Activated naive CD4-positive, alpha-beta T cell treated with anti-CD3 and anti-CD28 coated beads, Interleukin-2, amount 10 ng/mL, durations not matched to agents 7 days and 5 days (primary cell): ENCODE measurements around the gene MTHFD1L.
A peak's percentile ranks its signal among the peaks of the same experiment; 100 is the strongest.
"Not testable (repeated sequence)": the region's sequence is repeated elsewhere in the genome, so short reads cannot be mapped to it uniquely, and the experiment has no call there.

ENCODE experiments used
- CTCF ChIA-PET: fragments of 350-600 bp; sonication (Branson Sonifier 250); formaldehyde crosslinking; loops from one replicate; lab custom pipeline; 2021; ENCODE audit warnings: antibody characterized with exemption; lab: Charles Lee
- DNase-seq: peaks from one replicate; pipeline ENCODE4 v3.0.0-alpha.2; 2020
- H3K27ac Mint-ChIP-seq: one replicate; pipeline ENCODE4 v1.8.0; 2021; ENCODE audit warnings: mild to moderate bottlenecking, moderate library complexity, mixed read lengths
- H3K27me3 Mint-ChIP-seq: one replicate; pipeline ENCODE4 v1.8.0; 2021; ENCODE audit warnings: mild to moderate bottlenecking, mixed read lengths
- H3K36me3 Mint-ChIP-seq: one replicate; pipeline ENCODE4 v1.8.0; 2021; ENCODE audit warnings: mixed read lengths
- H3K4me1 Mint-ChIP-seq: one replicate; pipeline ENCODE4 v1.8.0; 2021; ENCODE audit warnings: mixed read lengths
- H3K4me3 Mint-ChIP-seq: one replicate; pipeline ENCODE4 v1.8.0; 2021; ENCODE audit warnings: mild to moderate bottlenecking, moderate library complexity, mixed read lengths
- H3K9me3 Mint-ChIP-seq: one replicate; pipeline ENCODE4 v1.8.0; 2021; ENCODE audit warnings: mixed read lengths

The MTHFD1L gene

DNA sequence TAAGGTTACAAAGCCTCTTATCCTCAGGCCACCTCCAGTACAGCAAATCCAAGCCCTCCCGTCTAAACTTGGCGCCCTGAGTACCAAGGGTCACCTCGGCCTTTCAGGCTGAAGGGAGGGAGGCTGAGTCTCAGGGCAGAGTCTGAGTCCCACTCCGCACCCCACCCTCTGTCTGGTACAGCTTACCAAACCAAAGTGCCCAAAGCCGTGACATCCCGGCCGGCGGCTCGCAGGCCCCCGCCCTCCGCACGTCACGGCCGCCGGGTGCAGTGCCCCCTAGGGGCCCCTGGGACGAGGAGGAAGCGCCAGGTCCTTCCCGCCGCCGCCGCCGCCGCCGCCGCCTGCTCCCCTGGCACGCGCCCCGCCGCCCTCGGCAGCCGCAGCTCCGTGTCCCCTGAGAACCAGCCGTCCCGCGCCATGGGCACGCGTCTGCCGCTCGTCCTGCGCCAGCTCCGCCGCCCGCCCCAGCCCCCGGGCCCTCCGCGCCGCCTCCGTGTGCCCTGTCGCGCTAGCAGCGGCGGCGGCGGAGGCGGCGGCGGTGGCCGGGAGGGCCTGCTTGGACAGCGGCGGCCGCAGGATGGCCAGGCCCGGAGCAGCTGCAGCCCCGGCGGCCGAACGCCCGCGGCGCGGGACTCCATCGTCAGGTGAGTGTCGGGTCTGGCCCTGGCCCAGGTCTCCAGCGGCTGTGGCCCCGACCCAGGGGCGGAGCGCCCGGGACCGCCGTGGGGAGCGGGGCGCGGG lies at the start of gene MTHFD1L:
MTHFD1L (plus strand) TSS at position 297 of the 741 bp plus-strand sequence; CDS start at position 418, 121 bp downstream.
- CTCF ChIA-PET: interaction anchor here (0.8 to 1.4 kb wide), 5 partner anchors 9 to 231 kb away, joined by 3 to 5 read pairs (median 3); no protein-coding TSS in a partner anchor
- Mint-ChIP-seq H3K27ac (peak within 1 kb of the TSS; percentile 91), H3K4me1 (peaks cover 36% of the 10 kb centered on the region), H3K36me3 (peaks cover 5% of the 10 kb centered on the region), H3K27me3 (peaks cover 20% of the 10 kb centered on the region), H3K9me3 (no peaks in the 10 kb centered on the region), H3K4me3 (peak within 1 kb of the TSS; percentile 97)
- peak; percentile 83 for DNase-seq

DNA sequence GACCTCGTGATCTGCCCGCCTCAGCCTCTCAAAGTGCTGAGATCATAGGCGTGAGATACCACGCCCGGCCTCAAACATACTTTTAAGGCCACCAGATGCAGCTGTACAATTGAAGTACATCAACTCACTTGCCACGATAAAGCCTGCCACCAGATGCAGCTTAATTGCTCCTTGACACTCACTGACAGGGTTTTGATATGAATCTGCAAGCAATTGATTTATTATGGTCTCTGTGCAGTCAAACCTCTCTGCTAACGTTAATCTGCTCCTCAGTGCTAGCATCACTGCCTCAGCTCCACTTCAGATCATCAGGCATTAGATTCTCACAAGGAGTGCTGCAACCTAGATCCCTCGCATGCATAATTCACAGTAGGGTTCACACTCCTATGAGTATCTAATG lies 48.9 kb upstream of the MTHFD1L start:
- H3K4me3 Mint-ChIP-seq, H3K36me3 Mint-ChIP-seq: not testable (repeated sequence)
- CTCF ChIA-PET: interaction anchor here (0.8 to 4.7 kb wide), 13 partner anchors 9 to 737 kb away, joined by 3 to 74 read pairs (median 5); no protein-coding TSS in a partner anchor

DNA sequence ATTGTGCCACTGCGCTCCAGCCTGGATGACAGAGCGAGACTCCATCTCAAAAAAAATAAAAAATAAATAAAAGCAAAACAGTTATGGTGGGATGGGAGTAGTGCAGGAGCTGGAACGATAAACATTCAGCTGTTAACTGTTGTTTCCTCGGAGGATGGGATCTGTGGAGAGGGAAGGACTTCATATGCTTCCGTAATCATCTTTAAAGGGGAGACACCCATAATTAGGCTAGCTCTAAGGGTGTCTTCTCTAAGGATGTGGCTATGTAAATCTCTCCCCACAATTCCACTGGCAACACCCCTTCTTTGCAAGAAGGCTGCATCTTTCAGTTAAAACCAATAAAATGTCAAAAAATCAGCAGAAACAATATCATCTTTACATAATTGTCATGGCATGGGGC lies 42.6 kb upstream of the MTHFD1L start:
- H3K4me1 Mint-ChIP-seq: no peaks in the 10 kb centered on the region
- H3K27ac Mint-ChIP-seq: no peak overlapping the region
- no peak for DNase-seq
- H3K9me3 Mint-ChIP-seq: no peaks in the 10 kb centered on the region
- H3K4me3 Mint-ChIP-seq: no peak overlapping the region
- H3K27me3 Mint-ChIP-seq: peaks cover under 1% of the 10 kb centered on the region
- H3K36me3 Mint-ChIP-seq: no peaks in the 10 kb centered on the region
- CTCF ChIA-PET: interaction anchor here (1.6 kb wide), 1 partner anchor 405 kb away, joined by 3 read pairs; no protein-coding TSS in a partner anchor

More for the DNA sequence above, 48.9 kb upstream of the MTHFD1L start:
- H3K27me3 Mint-ChIP-seq: peaks cover 23% of the 10 kb centered on the region
- not testable (repeated sequence) for H3K27ac Mint-ChIP-seq, H3K9me3 Mint-ChIP-seq, DNase-seq, H3K4me1 Mint-ChIP-seq

DNA sequence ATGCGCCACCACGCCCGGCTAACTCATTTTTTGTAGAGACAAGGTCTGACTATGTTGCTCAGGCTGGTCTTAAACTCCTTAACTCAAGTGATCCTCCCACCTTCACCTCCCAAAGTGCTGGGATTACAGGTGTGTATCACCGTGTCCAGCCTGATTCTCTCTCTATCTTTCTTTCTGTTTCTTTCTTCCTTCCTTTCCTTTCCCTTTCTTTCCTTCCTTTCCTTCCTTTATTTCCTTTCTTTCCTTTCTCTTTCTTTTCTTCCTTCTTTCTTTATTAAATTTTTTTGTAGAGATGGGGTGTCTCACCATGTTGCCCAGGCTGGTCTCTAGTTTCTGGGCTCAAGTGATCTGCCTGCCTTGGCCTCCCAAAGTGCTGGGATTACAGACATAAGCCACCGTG lies 38.7 kb upstream of the MTHFD1L start:
- no peak overlapping the region for H3K4me3 Mint-ChIP-seq
- DNase-seq: no peak
- H3K27me3 Mint-ChIP-seq: no peaks in the 10 kb centered on the region
- no peak overlapping the region for H3K27ac Mint-ChIP-seq
- H3K36me3 Mint-ChIP-seq: no peaks in the 10 kb centered on the region
- CTCF ChIA-PET: interaction anchor here (1.6 to 2.2 kb wide), 2 partner anchors 9 to 11 kb away, joined by 5 to 14 read pairs; no protein-coding TSS in a partner anchor
- H3K9me3 Mint-ChIP-seq: no peaks in the 10 kb centered on the region
- H3K4me1 Mint-ChIP-seq: no peaks in the 10 kb centered on the region

DNA sequence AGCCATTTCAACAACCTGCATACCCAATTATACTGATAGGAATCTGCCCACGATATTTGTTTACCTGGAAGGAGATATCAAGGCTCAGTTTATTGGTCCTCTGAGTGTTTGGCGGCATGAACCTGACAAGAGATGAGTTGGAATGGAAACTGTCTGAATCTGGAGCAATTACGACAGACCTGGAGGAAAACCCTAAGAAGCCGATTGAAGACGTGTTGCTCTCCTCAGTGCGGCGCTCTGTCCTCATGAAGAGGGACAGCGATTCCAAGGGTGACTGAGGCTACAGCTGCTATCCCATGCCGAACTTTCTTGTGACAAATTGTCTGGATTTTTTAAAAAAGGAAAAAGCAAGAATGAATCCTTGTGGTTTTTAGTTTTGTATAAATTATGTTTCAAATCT lies 37.4 kb upstream of the MTHFD1L start:
- CTCF ChIA-PET, H3K4me3 Mint-ChIP-seq, H3K27me3 Mint-ChIP-seq, H3K27ac Mint-ChIP-seq, H3K4me1 Mint-ChIP-seq, DNase-seq, H3K36me3 Mint-ChIP-seq, H3K9me3 Mint-ChIP-seq: not testable (repeated sequence)

DNA sequence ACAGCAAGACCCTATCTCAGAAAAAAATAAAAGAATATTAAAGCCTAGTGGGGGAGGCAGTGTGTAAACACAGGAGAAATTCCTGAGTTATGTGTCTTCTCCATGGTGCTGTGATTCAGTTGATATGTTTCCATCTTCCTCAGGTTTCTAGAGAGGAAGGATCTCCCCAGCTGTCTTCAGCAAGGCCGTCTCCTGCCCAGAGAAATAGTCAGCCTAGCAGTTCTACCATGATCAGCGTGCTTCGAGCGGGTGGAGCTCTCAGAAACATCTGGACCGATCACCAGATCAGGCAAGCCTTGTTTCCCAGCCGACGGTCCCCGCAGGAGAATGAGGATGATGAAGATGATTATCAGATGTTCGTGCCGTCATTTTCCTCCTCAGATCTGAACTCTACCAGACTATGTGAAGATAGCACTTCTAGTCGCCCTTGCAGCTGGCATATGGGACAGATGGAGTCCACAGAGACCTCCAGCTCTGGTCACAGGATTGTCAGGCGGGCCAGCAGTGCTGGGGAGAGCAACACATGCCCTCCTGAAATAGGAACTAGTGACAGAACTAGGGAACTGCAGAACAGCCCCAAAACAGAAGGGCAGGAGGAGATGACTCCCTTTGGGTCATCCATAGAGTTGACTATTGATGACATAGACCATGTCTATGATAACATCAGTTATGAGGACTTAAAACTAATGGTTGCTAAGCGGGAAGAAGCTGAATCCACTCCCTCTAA lies 34.9 kb upstream of the MTHFD1L start:
- H3K36me3 Mint-ChIP-seq: no peaks in the 10 kb centered on the region
- no peak for DNase-seq
- no peak overlapping the region for H3K27ac Mint-ChIP-seq
- CTCF ChIA-PET: interaction anchor here (0.6 kb wide), 1 partner anchor 643 kb away, joined by 3 read pairs; no protein-coding TSS in a partner anchor
- no peaks in the 10 kb centered on the region for H3K9me3 Mint-ChIP-seq
- H3K27me3 Mint-ChIP-seq: no peaks in the 10 kb centered on the region
- no peak overlapping the region for H3K4me3 Mint-ChIP-seq
- H3K4me1 Mint-ChIP-seq: no peaks in the 10 kb centered on the region

DNA sequence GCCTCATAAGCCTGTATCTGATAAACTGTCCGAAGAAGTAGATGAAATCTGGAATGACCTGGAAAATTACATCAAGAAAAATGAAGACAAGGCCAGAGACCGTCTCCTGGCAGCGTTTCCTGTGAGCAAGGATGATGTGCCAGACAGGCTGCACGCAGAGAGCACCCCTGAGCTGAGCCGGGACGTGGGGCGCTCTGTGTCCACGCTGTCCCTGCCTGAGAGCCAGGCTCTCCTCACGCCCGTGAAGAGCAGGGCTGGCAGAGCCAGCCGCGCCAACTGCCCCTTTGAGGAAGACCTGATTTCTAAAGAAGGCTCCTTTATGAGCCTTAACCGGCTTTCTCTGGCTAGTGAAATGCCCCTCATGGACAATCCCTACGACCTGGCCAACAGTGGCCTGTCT lies 33.9 kb upstream of the MTHFD1L start:
- no peaks in the 10 kb centered on the region for H3K9me3 Mint-ChIP-seq
- no peak overlapping the region for H3K27ac Mint-ChIP-seq
- H3K4me1 Mint-ChIP-seq: no peaks in the 10 kb centered on the region
- CTCF ChIA-PET: no interaction called here
- no peak overlapping the region for H3K4me3 Mint-ChIP-seq
- no peaks in the 10 kb centered on the region for H3K27me3 Mint-ChIP-seq
- no peaks in the 10 kb centered on the region for H3K36me3 Mint-ChIP-seq
- DNase-seq: no peak

DNA sequence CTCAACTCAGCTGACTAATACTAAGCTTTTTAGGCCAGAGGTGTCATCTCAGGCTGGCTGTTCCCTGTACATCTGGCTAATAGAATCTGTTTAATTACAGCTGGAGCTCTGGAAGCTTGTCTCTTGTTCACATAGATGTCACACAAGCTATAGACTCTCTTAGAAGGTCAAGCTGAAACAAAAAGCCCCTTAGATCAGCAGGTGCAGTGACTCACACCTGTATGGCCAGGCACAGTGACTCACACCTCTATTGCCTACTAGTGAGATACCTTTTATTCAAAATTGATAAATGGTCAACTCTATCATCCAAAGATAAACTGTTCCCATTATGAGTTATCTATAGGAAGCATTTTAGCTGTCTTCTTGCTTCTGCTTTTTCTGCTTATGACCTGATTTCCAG lies 29.9 kb upstream of the MTHFD1L start:
- CTCF ChIA-PET: interaction anchor here (1.2 kb wide), 1 partner anchor 20 kb away, joined by 3 read pairs; no protein-coding TSS in a partner anchor
- Mint-ChIP-seq H3K27me3 (peaks cover 8% of the 10 kb centered on the region), H3K4me3 (no peak overlapping the region), H3K36me3 (no peaks in the 10 kb centered on the region), H3K9me3 (no peaks in the 10 kb centered on the region), H3K27ac (no peak overlapping the region), H3K4me1 (no peaks in the 10 kb centered on the region)
- no peak for DNase-seq

DNA sequence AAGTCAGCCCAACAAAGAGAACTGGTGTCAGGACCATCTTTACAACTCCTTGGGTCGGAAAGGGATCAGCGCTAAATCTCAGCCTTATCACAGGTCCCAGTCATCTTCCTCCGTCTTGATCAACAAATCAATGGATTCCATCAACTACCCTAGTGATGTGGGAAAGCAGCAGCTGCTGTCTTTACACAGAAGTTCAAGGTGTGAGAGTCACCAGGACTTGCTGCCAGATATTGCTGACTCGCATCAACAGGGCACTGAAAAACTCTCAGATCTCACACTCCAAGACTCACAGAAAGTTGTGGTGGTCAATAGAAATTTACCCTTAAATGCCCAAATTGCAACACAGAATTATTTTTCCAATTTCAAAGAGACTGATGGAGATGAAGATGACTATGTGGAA lies 25.3 kb upstream of the MTHFD1L start:
- Mint-ChIP-seq H3K36me3 (no peaks in the 10 kb centered on the region), H3K4me3 (no peak overlapping the region), H3K4me1 (no peaks in the 10 kb centered on the region), H3K9me3 (no peaks in the 10 kb centered on the region), H3K27me3 (peaks cover 12% of the 10 kb centered on the region), H3K27ac (no peak overlapping the region)
- DNase-seq: no peak
- CTCF ChIA-PET: no interaction called here

DNA sequence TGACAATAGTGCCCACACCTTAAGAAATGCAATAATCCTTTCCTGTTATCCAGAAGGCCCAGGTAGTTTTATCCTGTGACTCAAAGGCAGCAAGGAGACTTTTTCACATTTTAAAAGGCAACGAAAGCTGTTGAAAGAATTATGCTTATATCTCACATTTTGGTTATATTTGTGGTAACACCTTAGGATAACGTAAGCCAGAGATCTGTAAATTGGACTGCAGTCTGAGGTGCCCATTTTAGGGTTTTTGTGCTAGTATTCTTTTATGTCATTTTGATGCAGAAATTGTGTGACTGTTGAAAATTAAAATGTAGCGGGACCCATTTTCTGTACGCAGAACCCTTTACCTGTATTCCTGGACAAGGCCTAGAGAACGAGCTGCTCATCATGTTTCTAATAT lies 24.3 kb upstream of the MTHFD1L start:
- no peak overlapping the region for H3K27ac Mint-ChIP-seq
- no peaks in the 10 kb centered on the region for H3K9me3 Mint-ChIP-seq
- H3K4me1 Mint-ChIP-seq: no peaks in the 10 kb centered on the region
- H3K27me3 Mint-ChIP-seq: peaks cover 16% of the 10 kb centered on the region
- CTCF ChIA-PET: interaction anchor here (0.6 kb wide), 1 partner anchor 198 kb away, joined by 3 read pairs; no protein-coding TSS in a partner anchor
- H3K36me3 Mint-ChIP-seq: no peaks in the 10 kb centered on the region
- DNase-seq: no peak
- H3K4me3 Mint-ChIP-seq: no peak overlapping the region

DNA sequence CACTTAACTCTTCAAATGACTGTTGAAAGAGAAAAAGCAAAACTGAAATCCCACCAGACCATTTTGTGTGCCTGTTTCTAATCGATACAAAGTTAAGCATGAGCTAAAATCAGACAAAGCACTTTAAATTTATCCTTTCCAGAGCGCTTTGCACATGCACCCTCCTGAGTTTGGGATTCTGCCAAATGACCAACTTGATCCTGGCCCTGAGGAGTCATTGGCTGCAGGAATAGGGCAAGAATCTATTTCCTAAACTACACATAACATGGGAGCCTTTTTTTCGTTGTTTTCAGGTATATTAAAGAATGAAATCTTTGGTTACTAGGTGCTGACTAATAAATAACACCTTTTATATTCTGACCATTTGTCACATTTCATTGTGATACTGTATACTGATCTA lies 23.8 kb upstream of the MTHFD1L start:
- no peak overlapping the region for H3K27ac Mint-ChIP-seq
- peaks cover 16% of the 10 kb centered on the region for H3K27me3 Mint-ChIP-seq
- CTCF ChIA-PET: interaction anchor here (0.6 kb wide), 1 partner anchor 198 kb away, joined by 3 read pairs; no protein-coding TSS in a partner anchor

DNA sequence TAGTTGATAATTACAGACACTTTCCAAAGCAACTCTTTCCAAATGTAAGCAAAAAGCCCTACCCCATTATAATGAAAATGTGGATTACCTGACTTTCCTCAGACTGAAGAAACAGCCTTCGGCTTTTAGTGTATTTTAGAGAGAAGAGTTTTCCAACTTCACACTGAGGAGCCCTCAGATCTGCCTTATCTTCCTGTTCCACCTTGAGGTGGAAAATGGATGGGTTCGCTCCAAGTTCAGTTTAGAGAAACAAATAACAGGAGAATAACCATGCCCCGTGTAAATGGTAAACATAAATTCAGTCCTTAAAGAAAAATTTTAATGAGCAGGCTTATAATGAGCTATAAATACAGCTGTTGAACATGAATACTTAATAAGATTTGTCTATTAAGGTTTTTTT lies 21.1 kb upstream of the MTHFD1L start:
- Mint-ChIP-seq H3K27ac (no peak overlapping the region), H3K4me3 (no peak overlapping the region), H3K9me3 (no peaks in the 10 kb centered on the region), H3K36me3 (no peaks in the 10 kb centered on the region), H3K4me1 (no peaks in the 10 kb centered on the region), H3K27me3 (peaks cover 25% of the 10 kb centered on the region)
- DNase-seq: no peak
- CTCF ChIA-PET: no interaction called here

More for the DNA sequence above, 23.8 kb upstream of the MTHFD1L start:
- H3K36me3 Mint-ChIP-seq: no peaks in the 10 kb centered on the region
- H3K4me3 Mint-ChIP-seq: no peak overlapping the region
- no peak for DNase-seq
- no peaks in the 10 kb centered on the region for H3K4me1 Mint-ChIP-seq
- H3K9me3 Mint-ChIP-seq: no peaks in the 10 kb centered on the region

DNA sequence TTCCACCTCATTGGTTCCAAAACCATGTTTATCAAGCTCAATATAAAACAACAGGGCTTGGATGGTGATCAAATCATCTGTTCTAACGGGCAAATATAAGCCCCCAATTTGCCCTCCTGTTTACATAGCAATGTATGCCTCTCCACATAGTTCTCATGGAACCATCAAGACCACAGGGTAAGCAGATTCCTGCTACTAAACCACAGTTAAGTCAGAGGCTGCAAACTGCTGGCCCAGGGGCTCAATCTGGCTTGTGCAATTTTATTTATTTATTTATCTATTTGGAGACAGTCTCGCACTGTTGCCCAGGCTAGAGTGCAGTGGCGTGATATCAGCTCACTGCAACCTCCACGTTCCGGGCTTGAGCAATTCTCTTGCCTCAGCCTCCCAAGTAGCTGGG lies 18.9 kb upstream of the MTHFD1L start:
- no peaks in the 10 kb centered on the region for H3K9me3 Mint-ChIP-seq
- H3K27ac Mint-ChIP-seq: no peak overlapping the region
- DNase-seq: no peak

DNA sequence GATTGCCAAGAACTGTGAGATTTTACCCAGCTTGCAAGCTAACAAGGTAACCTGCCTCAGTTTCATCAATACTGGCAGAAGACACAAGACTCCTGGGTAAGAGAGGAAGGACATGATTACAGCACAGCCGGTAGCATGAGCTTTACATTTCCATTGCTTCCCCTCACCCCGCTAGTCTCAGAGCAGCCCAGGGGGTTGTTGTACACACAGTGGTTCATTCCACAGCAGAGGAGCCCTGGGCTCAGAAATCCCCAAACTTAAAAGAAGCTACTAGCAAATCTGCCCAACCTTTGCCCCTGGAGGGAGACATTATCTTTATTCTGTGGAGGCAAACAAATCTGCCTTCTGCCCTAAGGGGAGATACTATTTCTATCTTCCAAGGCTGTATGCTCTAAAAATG lies 17.1 kb upstream of the MTHFD1L start:
- H3K4me3 Mint-ChIP-seq: no peak overlapping the region
- H3K27me3 Mint-ChIP-seq: peaks cover 33% of the 10 kb centered on the region
- DNase-seq: no peak
- no peaks in the 10 kb centered on the region for H3K9me3 Mint-ChIP-seq
- no peaks in the 10 kb centered on the region for H3K4me1 Mint-ChIP-seq
- H3K36me3 Mint-ChIP-seq: no peaks in the 10 kb centered on the region
- CTCF ChIA-PET: interaction anchor here (0.7 kb wide), 1 partner anchor 794 kb away, joined by 3 read pairs; no protein-coding TSS in a partner anchor
- H3K27ac Mint-ChIP-seq: no peak overlapping the region

More for the DNA sequence above, 18.9 kb upstream of the MTHFD1L start:
- H3K36me3 Mint-ChIP-seq: no peaks in the 10 kb centered on the region
- no peak overlapping the region for H3K4me3 Mint-ChIP-seq
- CTCF ChIA-PET: no interaction called here
- H3K4me1 Mint-ChIP-seq: no peaks in the 10 kb centered on the region
- peaks cover 33% of the 10 kb centered on the region for H3K27me3 Mint-ChIP-seq
